HepG2 (cell line): ENCODE measurements around the gene TK2. TPM values are rescaled to one million over a fixed set of nuclear protein-coding genes. Genes with fewer than 3 reads are reported as not detected.

Experiments
- ATAC-seq: fragments of 200-7000 bp; cut with Tn5 transposase; 3 replicates; pipeline ENCODE4 v1.9.1; 2020; ENCODE audit warnings: mild to moderate bottlenecking, moderate library complexity
- BruUV-seq: library from RNA; stranded (reverse); fragments of 400-500 nt; replicated peaks from 2 replicates; lab custom pipeline; 2021; lab: Mats Ljungman, UMichigan
- CTCF ChIA-PET: fragments of 300-600 bp; formaldehyde crosslinking; extraction: SDS; loops from one replicate; lab custom pipeline; 2021; ENCODE audit warnings: low total read pairs, inconsistent platforms, low intra/inter-chr PET ratio; lab: Yijun Ruan, JAX
- POLR2A ChIA-PET: fragments of 350-600 bp; sonication (Branson Sonifier 250); formaldehyde crosslinking; loops from one replicate; lab custom pipeline; 2020; ENCODE audit warnings: antibody characterized with exemption, inconsistent platforms; lab: Yijun Ruan, JAX
- DNase-seq: peaks from one replicate; pipeline ENCODE4 v3.0.0-alpha.2; 2015; ENCODE audit warnings: low spot score
- FAIRE-seq: peaks from 3 replicates; lab custom pipeline; 2011; peaks lifted over from hg19 to GRCh38; lab: Jason Lieb, UNC
- H2AFZ ChIP-seq: one replicate; pipeline ENCODE4 v1.6.1; 2011; ENCODE audit warnings: low read length, inconsistent platforms
- H3K27ac ChIP-seq: fragments of 300-600 bp; 3 replicates; pipeline ENCODE4 v1.8.0; 2011; ENCODE audit warnings: mixed run types, mild to moderate bottlenecking, mixed read lengths, low read length, inconsistent platforms; ENCODE audit not compliant: insufficient read depth; ENCODE audit errors: extremely low read length
- H3K27me3 ChIP-seq, 2 experiments: fragments of 200-600 bp in 1 of 2; 2 replicates in 1 of 2; 3 replicates in 1 of 2; pipeline versions ENCODE4 v1.6.0 to v1.8.0; 2011; ENCODE audit warnings: low read length in 2 of 2, mild to moderate bottlenecking in 2 of 2, moderate library complexity in 2 of 2, inconsistent platforms in 1 of 2; ENCODE audit not compliant: insufficient read depth in 2 of 2, control insufficient read depth in 1 of 2
- H3K36me3 ChIP-seq, 2 experiments: fragments of 200-600 bp in 1 of 2; replicated peaks in 1 of 2; 2 replicates in 1 of 2; 3 replicates in 1 of 2; pipeline versions ENCODE4 v1.5.1 to v1.8.0; 2011; ENCODE audit warnings: low read length in 2 of 2, inconsistent platforms in 1 of 2; ENCODE audit not compliant: insufficient read depth in 2 of 2, control insufficient read depth in 1 of 2
- H3K4me1 ChIP-seq: 2 replicates; pipeline ENCODE4 v1.5.1; 2012; ENCODE audit warnings: low read length, inconsistent platforms; ENCODE audit not compliant: insufficient read depth
- H3K4me2 ChIP-seq: 2 replicates; pipeline ENCODE4 v1.6.0; 2011; ENCODE audit warnings: low read depth, low read length, inconsistent platforms
- H3K4me3 ChIP-seq, 3 experiments: fragments of 200-600 bp in 1 of 3; sonication (generic), shearing (Covaris generic) in 1 of 3; replicated peaks in 1 of 3; 2 replicates each; pipeline ENCODE4 v1.5.1; 2011 to 2016; ENCODE audit warnings: low read length in 3 of 3, inconsistent platforms in 2 of 3, low read depth in 2 of 3, mild to moderate bottlenecking in 2 of 3, control low read depth in 1 of 3, mixed read lengths in 1 of 3; ENCODE audit not compliant: insufficient read depth in 1 of 3
- H3K79me2 ChIP-seq: one replicate; pipeline ENCODE4 v1.6.1; 2011; ENCODE audit warnings: low read length, inconsistent platforms; ENCODE audit not compliant: insufficient read depth
- H3K9ac ChIP-seq: 2 replicates; pipeline ENCODE4 v1.6.0; 2011; ENCODE audit warnings: mild to moderate bottlenecking, low read depth, low read length, inconsistent platforms; ENCODE audit not compliant: insufficient read depth
- H3K9me3 ChIP-seq: 2 replicates; pipeline ENCODE4 v1.5.1; 2012; ENCODE audit warnings: mild to moderate bottlenecking, low read length
- H4K20me1 ChIP-seq: 2 replicates; pipeline ENCODE4 v1.6.0; 2011; ENCODE audit warnings: inconsistent platforms, mild to moderate bottlenecking, low read length, moderate library complexity; ENCODE audit not compliant: insufficient read depth
- ETV5 ChIP-seq: IDR thresholded peaks from 2 replicates; pipeline ENCODE4 v1.6.1; 2018; ENCODE audit warnings: missing biosample characterization, missing genetic modification reagents, inconsistent platforms, borderline replicate concordance
- FOXP4 ChIP-seq: sonication (generic); formaldehyde crosslinking; IDR thresholded peaks from 2 replicates; pipeline ENCODE4 v1.4.0; 2020; ENCODE audit warnings: missing genetic modification reagents
- MLXIP ChIP-seq: sonication (generic); formaldehyde crosslinking; IDR thresholded peaks from 2 replicates; pipeline ENCODE4 v1.9.0; 2021; ENCODE audit warnings: missing genetic modification reagents, borderline replicate concordance
- NFYB ChIP-seq: sonication (generic); formaldehyde crosslinking; IDR thresholded peaks from 2 replicates; pipeline ENCODE4 v1.4.0; 2020; ENCODE audit warnings: missing genetic modification reagents
- PATZ1 ChIP-seq: sonication (generic); formaldehyde crosslinking; IDR thresholded peaks from 2 replicates; pipeline ENCODE4 v1.4.0; 2020; ENCODE audit warnings: missing genetic modification reagents
- SMARCC2 ChIP-seq: fragments of 450-650 bp; IDR thresholded peaks from 2 replicates; pipeline ENCODE4 v1.6.1; 2017; ENCODE audit warnings: antibody characterized with exemption, mild to moderate bottlenecking
- YEATS4 ChIP-seq: sonication (generic); formaldehyde crosslinking; IDR thresholded peaks from 2 replicates; pipeline ENCODE4 v1.4.0; 2020; ENCODE audit warnings: missing genetic modification reagents, borderline replicate concordance
- ZBTB44 ChIP-seq: sonication (generic); formaldehyde crosslinking; IDR thresholded peaks from 2 replicates; pipeline ENCODE4 v1.4.0; 2020; ENCODE audit warnings: missing genetic modification reagents
- ZNF460 ChIP-seq: sonication (generic); formaldehyde crosslinking; IDR thresholded peaks from 2 replicates; pipeline ENCODE4 v1.5.1; 2020; ENCODE audit warnings: missing genetic modification reagents, mild to moderate bottlenecking, borderline replicate concordance
- ZSCAN22 ChIP-seq: sonication (generic); formaldehyde crosslinking; IDR thresholded peaks from 2 replicates; pipeline ENCODE4 v1.4.0; 2020; ENCODE audit warnings: mild to moderate bottlenecking, missing genetic modification reagents
- WGBS: methylation state at CpG from one replicate; pipeline ENCODE4 v1.1.6; 2017; ENCODE audit warnings: low lambda C conversion rate; 5-methylcytosine and 5-hydroxymethylcytosine counted together
- in situ Hi-C: cut with HindIII; loops from 2 replicates; pipeline ENCODE4 v1.10.0; 2017; ENCODE audit warnings: low pct_unique_long_range_greater_than_20kb; ENCODE audit not compliant: extremely low pct_ligation_motif_present
- intact Hi-C: fragments of 100-400 bp; cut with micrococcal nuclease; formaldehyde crosslinking; loops from one replicate; pipeline ENCODE4 v1.10.0; 2022; ENCODE audit not compliant: unreplicated experiment
- polyA plus RNA-seq, 8 experiments: library from polyadenylated mRNA; depleted of rRNA in 3 of 8; stranded (reverse) in 7 of 8; unstranded in 1 of 8; fragments of >200 nt; fragmentation: Illumina TruSeq in 4 of 8; extraction: Trizol in 4 of 8; gene quantifications; 2 replicates each; pipeline versions ENCODE4 v1.2.1 to v1.2.3, GENCODE V29; 2011 to 2016; ENCODE audit warnings: low read depth in 4 of 8, missing spikeins in 1 of 8, mixed read lengths in 1 of 8; ENCODE audit not compliant: insufficient read depth in 1 of 8
- total RNA-seq, 5 experiments: library from RNA; depleted of rRNA; stranded (reverse); fragments of >200 nt; fragmentation: Illumina TruSeq; extraction: Trizol; gene quantifications; 2 replicates each; pipeline ENCODE4 v1.2.3, GENCODE V29; 2016; ENCODE audit warnings: low read depth in 1 of 5

TK2 gene
- total and polyA plus RNA-seq, 2 of the 13 experiments (the other 11 are each of a cell fraction or from before 2014, with no cell fraction given): 18.7 to 21.0 TPM

GRCh38 chr16:66488505-66488904 lies 61.4 kb downstream of the TK2 start (continued):
- TF ChIP-seq FOXP4 (CRISPR knock-in tag) (0 out of 2 replicates have a peak, but pooled peaks have one; percentile 28), ZSCAN22 (CRISPR knock-in tag) (no peak), NFYB (CRISPR knock-in tag) (no peak), PATZ1 (0 out of 2 replicates have a peak, but pooled peaks have one; percentile 5)

GRCh38 chr16:66487580-66488275 lies 62.2 kb downstream of the TK2 start:
- Histone ChIP-seq H2AFZ (no peak overlapping the region), H3K4me3 (no peak overlapping the region), H3K79me2 (no peaks in the 10 kb centered on the region), H3K4me2 (no peak overlapping the region), H3K9me3 (no peaks in the 10 kb centered on the region), H3K27ac (no peak overlapping the region), H3K4me1 (peaks cover 6% of the 10 kb centered on the region; the same call in 1 of the 2 replicates), H3K27me3 (peaks cover 2 to 18% of the 10 kb centered on the region in 2 experiments; a peak in 1 of 5 replicates)
- ChIA-PET POLR2A (interaction anchor here (1.5 kb wide), 1 partner anchor 81 kb away, joined by 5 read pairs; no protein-coding TSS in a partner anchor), CTCF (no interaction called here)
- ATAC-seq (peak; percentile 9; the same call in 1 of the 3 replicates), FAIRE-seq (no peak), DNase-seq (no peak)
- intact Hi-C loops (no loop called here), in situ Hi-C loops (no loop called here)
- WGBS: 23% methylated on average over 5 of the region's 5 CpGs
- no TSS peak for BruUV-seq
- no peak for TF ChIP-seq MLXIP (CRISPR knock-in tag)
- no peak for TF ChIP-seq ETV5
- TF ChIP-seq YEATS4 (CRISPR knock-in tag): no peak
- no peak for TF ChIP-seq SMARCC2
- no peak for TF ChIP-seq ZBTB44
- TF ChIP-seq ZNF460 (CRISPR knock-in tag): no peak
- TF ChIP-seq, all 625 proteins: peak for 0
- Histone ChIP-seq H3K9ac (no peak overlapping the region), H3K36me3 (no peaks in the 10 kb centered on the region), H4K20me1 (no peaks in the 10 kb centered on the region)
